Stimulated activated CD8-positive, alpha-beta memory T cell treated with anti-CD3 and anti-CD28 coated beads, Interleukin-7, amount 100 ng/mL, for 1 hour (primary cell): ENCODE data around the gene MED27.

Experiments
- DNase-seq, 2 donors: peaks; one replicate each; pipeline ENCODE4 v3.0.0-alpha.2; 2020; ENCODE audit warnings: low read depth in 2 of 2

MED27 gene

GRCh38 chr9:131879911-131880290 lies 199.8 kb downstream of the MED27 start:
- DNase-seq, result no peak

GRCh38 chr9:131879181-131879910 lies 200.3 kb downstream of the MED27 start:
- no peak for DNase-seq

DNA sequence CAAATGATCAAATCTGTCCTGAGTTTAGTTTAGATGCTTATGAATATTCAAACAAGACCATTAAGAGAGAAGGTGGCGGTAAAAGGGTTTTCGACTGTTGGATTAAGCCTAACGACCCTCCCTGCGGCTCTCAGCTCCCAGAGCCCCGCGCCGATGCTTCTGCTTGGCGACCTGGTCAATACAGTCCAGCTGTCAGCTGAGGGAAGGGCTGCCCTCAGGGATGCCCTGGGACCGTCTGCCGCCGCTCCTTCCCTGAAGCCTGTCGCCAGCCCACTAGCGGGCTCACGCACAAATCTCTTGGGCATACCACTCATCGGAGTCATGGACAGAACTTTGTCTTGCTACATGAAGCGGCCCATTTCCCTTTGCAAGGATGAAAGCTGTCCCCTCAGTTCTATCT lies 203.2 kb downstream of the MED27 start:
- no peak for DNase-seq

GRCh38 chr9:131875828-131876485 lies 203.7 kb downstream of the MED27 start:
- DNase-seq, result no peak

DNA sequence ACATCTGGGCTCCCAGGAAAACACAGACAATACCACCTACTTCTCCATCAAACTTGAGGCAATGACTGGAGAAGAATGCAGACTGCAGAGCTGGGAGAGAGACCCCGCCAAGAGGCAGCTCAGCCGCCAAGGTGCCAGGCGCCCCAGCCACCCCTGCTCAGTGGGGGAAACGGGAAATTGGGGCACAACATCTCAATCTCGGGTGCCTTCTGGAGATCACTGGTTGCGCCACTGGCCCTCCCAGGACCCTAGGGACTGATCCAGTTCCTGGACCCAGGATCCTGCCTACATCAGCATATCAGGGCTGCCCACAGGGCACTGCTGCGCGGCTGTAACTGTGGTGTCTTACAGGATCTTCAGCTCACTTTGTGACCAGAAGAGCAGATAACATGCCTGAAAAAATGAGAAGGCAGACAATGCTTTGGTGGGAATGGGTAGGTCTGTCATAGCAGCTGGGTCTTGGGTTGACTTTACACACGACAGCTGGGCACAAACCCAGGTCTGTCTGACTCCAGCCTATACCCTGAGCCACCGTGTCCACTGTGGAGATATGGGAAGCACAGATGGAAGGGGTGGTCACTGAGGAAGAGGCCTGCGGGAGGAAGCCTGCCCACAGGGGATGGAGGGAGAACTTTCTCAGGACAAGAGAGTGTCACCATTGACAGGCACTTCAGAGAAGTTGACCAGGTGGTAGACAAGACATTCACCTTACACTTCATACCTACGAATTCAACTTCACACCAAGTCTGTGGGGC lies 204.6 kb downstream of the MED27 start:
- no peak for DNase-seq

DNA sequence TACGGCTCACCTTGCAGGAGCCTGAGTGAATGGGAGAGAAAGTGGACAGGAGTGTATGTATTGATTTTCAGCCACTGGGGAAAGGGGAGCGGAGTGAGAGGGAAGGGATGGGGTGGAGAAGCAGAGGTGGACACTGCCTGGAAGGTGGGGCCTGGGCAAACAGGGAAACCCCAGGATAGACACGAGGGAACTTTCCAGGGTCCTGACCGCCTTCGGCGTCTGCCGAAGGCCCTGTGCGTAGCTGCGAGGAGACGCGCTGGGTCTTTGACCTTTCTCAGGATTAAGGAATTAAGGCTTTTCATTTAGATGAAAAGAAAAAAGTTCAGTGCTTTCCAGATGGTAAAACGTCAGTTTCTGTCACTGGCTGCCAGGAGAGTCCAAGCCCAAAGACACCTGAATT lies 205.2 kb downstream of the MED27 start:
- DNase-seq, result no peak

DNA sequence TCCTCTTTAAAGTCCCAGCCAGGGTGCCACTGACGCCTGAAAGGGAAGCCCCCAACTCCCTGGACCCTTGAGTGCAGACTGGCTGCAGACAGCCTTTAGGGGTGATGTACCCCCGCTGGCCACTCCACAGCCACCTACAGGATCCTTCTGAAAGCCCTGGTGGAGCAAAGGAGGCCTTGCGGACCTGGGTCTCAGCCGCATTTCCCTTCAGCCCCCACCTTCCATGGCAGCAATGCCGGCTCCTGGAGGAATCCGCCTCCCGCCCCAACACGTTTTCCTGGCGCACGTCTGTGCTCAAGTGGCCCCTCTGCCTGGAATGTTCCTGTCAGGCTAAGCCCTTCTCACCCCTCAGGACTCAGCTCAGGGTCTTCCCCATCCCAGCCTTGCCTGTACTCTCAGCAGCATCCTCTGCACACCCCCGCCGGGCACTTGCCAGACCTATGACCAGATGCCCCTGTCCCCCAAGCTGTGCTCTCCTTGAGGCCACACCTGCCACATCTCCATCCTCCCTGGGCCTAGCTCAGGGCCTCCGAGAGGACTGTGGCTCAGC lies 205.7 kb downstream of the MED27 start:
- no peak for DNase-seq

DNA sequence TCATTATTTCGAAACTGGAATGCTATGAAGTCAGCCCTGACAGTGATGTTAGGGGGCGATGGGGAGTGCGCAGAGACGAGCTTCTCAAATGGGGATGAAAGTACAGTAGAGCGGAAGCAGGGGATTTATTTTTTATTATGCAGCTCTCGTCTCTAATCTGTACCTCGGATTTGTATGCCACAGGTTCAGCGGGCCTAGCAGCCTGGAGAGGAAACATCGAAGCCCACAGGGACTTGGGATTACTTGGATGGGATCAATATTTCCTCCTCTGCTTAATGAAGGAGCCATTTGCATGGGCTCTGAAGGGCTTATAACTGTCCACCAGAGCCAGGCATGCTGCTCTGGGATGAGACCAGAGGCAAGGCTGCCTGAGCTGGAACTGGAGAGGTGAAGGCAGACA lies 206.3 kb downstream of the MED27 start:
- no peak for DNase-seq

DNA sequence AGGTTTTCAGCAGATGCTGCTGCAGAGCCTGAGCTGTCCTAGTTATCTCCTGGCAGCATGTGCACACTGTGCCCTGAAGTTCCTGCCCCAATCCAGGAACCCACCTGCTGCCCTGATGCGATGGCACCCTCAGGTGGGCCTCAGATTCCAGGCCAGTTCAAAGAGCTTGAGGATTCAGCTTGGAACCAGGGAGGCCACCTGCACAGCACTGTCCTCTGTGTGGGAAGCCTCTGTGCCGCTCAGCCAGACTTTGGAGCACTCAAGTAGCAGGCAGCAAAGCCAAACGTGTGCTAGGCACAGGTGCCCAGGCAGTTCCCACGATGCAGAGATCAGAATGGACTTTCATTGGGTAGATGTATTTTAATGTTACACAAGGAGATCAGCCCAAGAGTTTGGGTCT lies 207.0 kb downstream of the MED27 start:
- DNase-seq, result no peak

- DNase-seq, result no peak
Observed at GRCh38 chr9:131872006-131872405, 207.7 kb downstream of the MED27 start.

DNA sequence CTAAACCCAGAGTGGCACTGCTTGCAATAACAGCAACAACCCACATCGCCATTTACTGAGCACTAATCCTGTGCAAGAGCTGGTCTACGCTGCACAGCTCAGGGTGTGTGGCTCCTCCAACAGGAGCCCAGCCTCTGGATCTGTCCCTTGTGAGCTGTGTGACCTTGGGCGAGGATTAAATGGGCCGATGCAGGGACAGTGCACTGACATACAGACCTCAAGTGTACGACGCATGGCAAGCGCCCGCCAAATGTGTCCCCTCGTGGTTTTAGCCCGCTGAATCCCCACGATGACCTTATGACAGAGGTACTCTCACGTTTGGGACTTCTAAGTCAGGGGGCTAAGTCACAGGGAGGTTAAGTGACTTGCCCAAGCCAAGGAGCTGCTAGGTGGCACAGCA lies 209.5 kb downstream of the MED27 start:
- DNase-seq, result no peak

DNA sequence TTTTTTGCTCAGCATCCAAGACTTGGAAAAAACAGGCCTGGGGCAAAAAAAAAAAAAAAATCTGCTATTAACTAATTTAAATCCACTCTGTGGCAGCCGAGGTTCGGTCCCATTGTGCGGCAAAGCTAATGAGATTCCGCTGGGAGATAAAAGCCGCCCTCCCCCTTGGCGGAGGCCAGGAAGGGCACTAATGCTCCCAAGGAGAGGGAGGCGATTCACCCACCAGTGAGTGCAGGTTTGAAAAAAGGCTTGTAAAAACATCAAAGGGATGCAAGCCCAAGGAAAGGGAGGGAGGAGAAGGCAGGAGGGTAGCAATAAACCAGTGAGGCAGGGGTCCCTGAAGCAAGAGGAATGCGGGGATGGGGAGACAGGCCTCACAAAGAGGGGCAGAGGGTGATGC lies 210.3 kb downstream of the MED27 start:
- no peak for DNase-seq

GRCh38 chr9:131868766-131869165 lies 210.9 kb downstream of the MED27 start:
- no peak for DNase-seq

- no peak for DNase-seq
Observed at GRCh38 chr9:131867611-131868192, 212.0 kb downstream of the MED27 start.

GRCh38 chr9:131865446-131866195 lies 214.0 kb downstream of the MED27 start:
- no peak for DNase-seq

DNA sequence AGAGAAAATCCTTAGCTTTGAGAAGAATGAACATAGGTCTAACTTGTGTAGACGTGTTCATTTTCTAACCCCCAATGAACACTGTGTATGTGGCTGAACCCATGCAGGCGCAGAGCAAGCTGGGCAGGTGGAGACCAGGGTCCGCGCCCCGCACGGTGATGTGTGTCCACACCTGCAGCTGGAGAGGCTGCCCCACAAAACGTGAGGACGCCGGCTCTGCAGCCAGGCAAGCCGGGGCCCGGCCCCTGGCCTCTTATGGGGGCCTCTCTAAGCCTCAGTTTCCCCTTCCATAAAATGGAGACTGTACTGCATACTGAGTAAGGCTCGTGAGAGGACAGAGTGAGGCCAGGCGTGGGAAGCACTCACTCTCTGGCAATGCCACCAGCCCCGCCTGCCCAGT lies 215.1 kb downstream of the MED27 start:
- DNase-seq, result no peak

DNA sequence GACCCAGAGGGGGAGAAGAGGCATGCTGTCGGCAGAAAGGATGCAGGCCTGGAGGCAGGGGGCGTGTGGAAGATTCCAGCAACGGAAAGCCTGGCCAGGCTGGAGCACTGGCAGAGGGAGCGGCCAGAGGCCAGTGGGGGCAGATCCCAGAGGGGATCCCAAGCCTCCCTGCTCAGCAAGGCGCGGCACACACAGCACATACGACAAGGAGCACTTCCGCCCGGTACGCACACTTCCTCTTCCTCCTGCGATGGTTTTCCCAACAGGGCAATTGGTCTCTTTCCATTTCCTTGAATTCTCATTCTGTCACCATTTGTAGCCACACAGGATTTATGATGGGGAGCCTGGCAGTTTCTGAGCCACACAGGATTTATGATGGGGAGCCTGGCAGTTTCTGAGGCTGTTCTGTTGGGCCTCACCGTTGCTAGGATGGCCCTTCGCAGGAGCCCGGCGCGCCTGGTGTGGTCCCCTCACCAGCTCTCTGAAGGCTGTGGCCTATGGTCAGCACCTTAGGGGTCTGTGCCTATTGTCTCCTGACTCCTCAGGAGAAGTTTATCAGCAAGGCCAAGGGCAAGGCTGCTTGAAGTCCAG lies 216.3 kb downstream of the MED27 start:
- DNase-seq, result no peak

- DNase-seq, result no peak
Observed at GRCh38 chr9:131862261-131862660, 217.4 kb downstream of the MED27 start.

- no peak for DNase-seq
Observed at GRCh38 chr9:131860430-131860829, 219.2 kb downstream of the MED27 start.

GRCh38 chr9:131858147-131858546 lies 221.5 kb downstream of the MED27 start:
- no peak for DNase-seq

GRCh38 chr9:131856105-131856504 lies 223.6 kb downstream of the MED27 start:
- DNase-seq, result no peak
